T-helper 2 cell treated with Interferon-gamma antibody and Interleukin-4, amounts not matched to agents 5 μg/mL and 100 μg/mL, for 36 hours (primary cell): Measurements from ENCODE around the gene GRM2.

ENCODE experiments used
- DNase-seq: peaks from one replicate; pipeline ENCODE4 v3.0.0; 2021; ENCODE audit warnings: low spot score
- H3K27ac Mint-ChIP-seq: one replicate; pipeline ENCODE4 v1.8.0; 2021; ENCODE audit warnings: mild to moderate bottlenecking, mixed read lengths
- H3K27me3 Mint-ChIP-seq: one replicate; pipeline ENCODE4 v1.8.0; 2021; ENCODE audit warnings: low read depth, mixed read lengths
- H3K36me3 Mint-ChIP-seq: one replicate; pipeline ENCODE4 v1.8.0; 2021; ENCODE audit warnings: low read depth, mixed read lengths
- H3K4me1 Mint-ChIP-seq: one replicate; pipeline ENCODE4 v1.8.0; 2021; ENCODE audit warnings: low read depth, mixed read lengths
- H3K4me3 Mint-ChIP-seq: one replicate; pipeline ENCODE4 v1.8.0; 2022; ENCODE audit warnings: mild to moderate bottlenecking, moderate library complexity, mixed read lengths
- H3K9me3 Mint-ChIP-seq: one replicate; pipeline ENCODE4 v1.8.0; 2021; ENCODE audit warnings: mixed read lengths

The GRM2 gene

DNA sequence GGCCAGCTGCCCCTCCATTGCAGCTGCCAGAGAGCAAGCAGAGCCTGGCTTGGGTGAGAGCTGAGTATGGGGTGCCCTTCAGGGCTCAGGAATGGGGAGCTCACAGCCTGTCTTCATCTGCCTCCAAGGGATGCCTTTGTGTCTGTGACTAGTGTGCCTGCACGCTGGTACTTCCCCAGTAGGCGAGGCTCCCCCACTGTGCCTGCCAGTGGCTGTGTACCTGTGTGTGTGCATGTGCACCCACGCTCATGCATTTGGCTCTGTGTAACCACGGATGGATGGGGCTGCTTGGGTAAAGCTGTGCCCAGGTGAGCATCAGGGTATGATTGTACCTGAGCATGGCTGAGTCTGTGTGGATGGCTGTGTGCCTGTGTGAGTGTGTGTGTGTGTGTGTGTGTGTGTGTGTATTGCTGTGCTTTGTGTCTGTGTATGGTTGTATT lies 2.3 kb upstream of the GRM2 start:
- no peaks in the 10 kb centered on the region for H3K9me3 Mint-ChIP-seq
- no peaks in the 10 kb centered on the region for H3K27me3 Mint-ChIP-seq
- no peak overlapping the region for H3K27ac Mint-ChIP-seq
- H3K4me1 Mint-ChIP-seq = peaks cover 7% of the 10 kb centered on the region
- peaks cover 20% of the 10 kb centered on the region for H3K36me3 Mint-ChIP-seq
- no peak overlapping the region for H3K4me3 Mint-ChIP-seq
- DNase-seq = no peak

DNA sequence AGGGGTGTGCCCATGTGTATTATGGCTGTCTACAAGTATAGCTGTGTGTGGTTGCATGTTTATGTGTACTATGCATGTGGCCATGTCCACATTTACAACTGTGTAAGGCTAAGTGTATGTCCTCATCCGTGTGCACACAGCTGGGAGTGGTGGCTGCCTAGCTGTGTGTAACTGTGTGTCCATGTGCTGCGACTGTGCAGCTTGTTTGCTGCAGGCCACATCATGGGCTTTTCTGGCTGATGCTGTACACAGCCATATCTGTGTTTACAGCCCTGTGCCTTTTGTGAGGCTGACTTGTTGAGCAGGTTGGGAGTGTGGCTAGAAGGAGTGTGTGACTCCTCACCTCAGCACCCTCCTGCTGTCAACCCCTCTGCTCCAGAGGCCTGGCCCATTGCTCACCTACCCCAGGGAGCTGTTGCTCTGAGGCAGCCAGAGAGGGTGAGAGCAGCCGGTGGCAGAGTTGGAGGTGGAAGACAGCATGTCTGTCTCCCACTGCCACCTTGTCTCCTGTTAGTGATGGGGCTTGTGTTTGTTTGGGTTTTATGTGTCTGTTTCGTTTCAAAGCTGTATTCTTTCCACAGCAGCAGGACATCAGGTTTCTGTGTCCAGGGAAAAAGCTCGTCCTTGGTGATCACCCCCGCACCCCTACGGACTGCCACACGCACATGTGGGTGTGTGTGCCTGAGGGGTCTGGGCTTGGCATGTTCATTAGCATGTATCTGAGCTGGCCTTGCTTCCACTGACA lies 1.4 kb upstream of the GRM2 start:
- peaks cover 18% of the 10 kb centered on the region for H3K36me3 Mint-ChIP-seq
- H3K27ac Mint-ChIP-seq = no peak overlapping the region
- no peaks in the 10 kb centered on the region for H3K27me3 Mint-ChIP-seq
- H3K4me1 Mint-ChIP-seq = peaks cover 5% of the 10 kb centered on the region
- no peaks in the 10 kb centered on the region for H3K9me3 Mint-ChIP-seq
- H3K4me3 Mint-ChIP-seq = no peak overlapping the region
- DNase-seq = no peak

DNA sequence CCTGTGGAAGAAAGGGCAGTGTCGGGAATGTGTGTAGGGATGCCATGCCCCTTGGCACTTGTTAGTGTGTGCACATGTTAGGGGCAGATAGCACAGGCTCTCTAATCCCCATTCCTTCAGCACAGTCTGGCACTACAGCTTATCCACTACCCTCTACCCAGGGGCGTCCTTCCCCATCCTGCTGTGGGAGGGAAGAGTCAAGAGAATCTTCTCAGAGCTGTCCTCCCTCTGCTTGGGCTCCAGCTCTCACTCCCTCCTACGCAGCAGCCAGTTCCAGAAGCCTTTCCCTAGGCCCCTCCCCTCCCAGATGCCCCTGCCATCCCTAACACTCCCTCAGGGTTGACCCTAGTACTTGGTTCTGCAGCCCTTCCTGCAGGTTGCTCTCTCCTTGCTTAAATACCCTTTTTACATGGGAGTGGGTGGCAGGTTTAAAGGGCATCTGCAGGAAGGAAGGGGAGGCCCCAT lies 815 bp upstream of the GRM2 start:
- H3K4me1 Mint-ChIP-seq = peaks cover 5% of the 10 kb centered on the region
- H3K27me3 Mint-ChIP-seq = no peaks in the 10 kb centered on the region
- H3K36me3 Mint-ChIP-seq = peaks cover 15% of the 10 kb centered on the region
- no peak for DNase-seq
- no peaks in the 10 kb centered on the region for H3K9me3 Mint-ChIP-seq
- no peak overlapping the region for H3K4me3 Mint-ChIP-seq
- no peak overlapping the region for H3K27ac Mint-ChIP-seq

DNA sequence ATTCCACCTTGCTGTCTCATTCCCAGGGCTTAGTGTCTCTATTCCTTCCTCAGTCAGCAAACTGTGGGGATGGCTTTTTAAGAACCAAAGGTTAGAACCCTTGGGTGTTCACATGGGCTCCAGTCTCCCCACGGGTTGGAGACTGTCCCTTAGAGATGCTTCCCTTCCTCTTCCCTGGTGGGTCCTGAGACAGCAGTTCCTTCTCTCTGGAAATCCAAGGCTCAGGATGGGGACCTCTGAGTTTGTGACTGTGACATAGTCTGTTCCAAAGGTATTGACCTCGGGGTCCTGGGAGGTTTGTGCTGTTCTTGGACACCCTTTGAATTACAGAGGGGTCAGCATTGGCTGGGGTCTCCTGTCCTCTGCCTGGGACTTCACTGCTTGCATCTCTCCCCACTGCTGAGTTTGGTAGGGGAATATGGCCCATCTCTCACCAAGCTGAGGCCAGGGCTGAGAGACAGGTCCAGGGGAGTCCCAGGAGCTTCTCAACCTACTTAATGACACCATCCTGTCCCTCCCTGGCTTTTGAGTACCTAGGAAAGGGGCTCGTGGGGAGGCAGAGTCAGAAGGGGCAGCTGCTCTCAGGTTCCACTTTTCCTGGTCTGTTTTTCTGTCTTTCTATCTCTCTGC lies 1.5 kb downstream of the GRM2 start:
- Mint-ChIP-seq H3K36me3 (peaks cover 13% of the 10 kb centered on the region), H3K27me3 (no peaks in the 10 kb centered on the region)

DNA sequence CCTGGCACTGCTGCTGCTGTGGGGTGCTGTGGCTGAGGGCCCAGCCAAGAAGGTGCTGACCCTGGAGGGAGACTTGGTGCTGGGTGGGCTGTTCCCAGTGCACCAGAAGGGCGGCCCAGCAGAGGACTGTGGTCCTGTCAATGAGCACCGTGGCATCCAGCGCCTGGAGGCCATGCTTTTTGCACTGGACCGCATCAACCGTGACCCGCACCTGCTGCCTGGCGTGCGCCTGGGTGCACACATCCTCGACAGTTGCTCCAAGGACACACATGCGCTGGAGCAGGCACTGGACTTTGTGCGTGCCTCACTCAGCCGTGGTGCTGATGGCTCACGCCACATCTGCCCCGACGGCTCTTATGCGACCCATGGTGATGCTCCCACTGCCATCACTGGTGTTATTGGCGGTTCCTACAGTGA lies 2.1 kb downstream of the GRM2 start:
- Mint-ChIP-seq H3K27ac (no peak overlapping the region), H3K9me3 (no peaks in the 10 kb centered on the region), H3K4me3 (no peak overlapping the region), H3K4me1 (peaks cover 5% of the 10 kb centered on the region), H3K27me3 (no peaks in the 10 kb centered on the region), H3K36me3 (peaks cover 13% of the 10 kb centered on the region)
- DNase-seq = no peak

More for the DNA sequence above, 1.5 kb downstream of the GRM2 start:
- H3K4me3 Mint-ChIP-seq = no peak overlapping the region
- no peaks in the 10 kb centered on the region for H3K9me3 Mint-ChIP-seq
- peaks cover 5% of the 10 kb centered on the region for H3K4me1 Mint-ChIP-seq
- no peak overlapping the region for H3K27ac Mint-ChIP-seq
- no peak for DNase-seq

DNA sequence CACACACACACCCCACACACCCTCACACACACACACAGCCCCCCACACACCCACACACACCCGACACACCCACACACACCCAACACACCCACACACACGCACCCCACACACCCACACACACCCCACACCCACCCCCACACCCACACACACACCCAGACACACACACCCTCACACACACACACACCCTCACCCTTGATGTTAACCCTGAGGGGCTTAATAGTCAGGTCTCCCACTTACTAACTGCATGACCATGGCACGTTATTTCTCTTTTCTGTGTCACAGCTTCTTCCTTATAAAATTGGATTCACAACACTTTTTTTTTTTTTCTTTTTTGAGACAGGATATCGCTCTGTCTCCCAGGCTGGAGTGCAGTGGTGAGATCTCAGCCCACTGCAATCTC lies 2.8 kb downstream of the GRM2 start:
- no peaks in the 10 kb centered on the region for H3K9me3 Mint-ChIP-seq
- peaks cover 10% of the 10 kb centered on the region for H3K36me3 Mint-ChIP-seq
- no peaks in the 10 kb centered on the region for H3K27me3 Mint-ChIP-seq
- no peak for DNase-seq
- peaks cover 5% of the 10 kb centered on the region for H3K4me1 Mint-ChIP-seq
- H3K27ac Mint-ChIP-seq = peak overlapping the region; percentile 78
- H3K4me3 Mint-ChIP-seq = no peak overlapping the region

DNA sequence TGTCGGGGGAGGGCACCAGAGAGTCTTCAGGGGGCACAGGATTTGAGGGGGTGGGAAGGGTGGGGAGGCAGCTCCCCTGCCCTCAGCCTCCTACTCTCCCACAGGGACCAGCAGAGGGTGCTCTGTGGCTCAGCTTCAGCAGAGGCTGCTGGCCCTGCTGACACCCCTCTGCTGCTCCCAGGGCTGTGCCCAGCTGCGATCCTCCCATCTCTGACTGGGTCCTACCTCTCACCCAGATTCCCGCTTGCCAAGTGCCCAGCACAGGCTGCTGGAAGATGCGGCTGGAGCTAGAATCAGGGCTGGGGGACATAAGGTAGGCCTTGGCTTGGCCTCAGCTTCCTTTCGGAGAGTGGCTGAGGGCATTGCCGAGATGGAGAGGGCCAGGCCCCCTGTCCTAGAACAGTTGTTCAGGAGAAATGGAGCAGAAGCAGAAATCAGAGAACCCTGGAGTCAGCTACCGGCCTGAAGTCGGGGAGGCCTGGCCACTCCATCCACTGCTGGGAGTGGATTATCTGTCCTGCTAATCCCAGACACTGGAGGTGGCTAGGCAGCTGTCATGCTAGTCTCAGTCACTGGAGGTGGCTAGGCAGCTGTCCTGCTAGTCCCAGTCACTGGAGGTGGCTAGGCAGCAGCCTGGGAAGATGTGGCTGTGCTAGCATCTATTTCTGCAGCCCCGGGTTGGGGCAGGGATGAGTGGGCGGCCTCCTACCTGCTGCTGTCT lies 3.9 kb downstream of the GRM2 start:
- Mint-ChIP-seq H3K4me3 (no peak overlapping the region), H3K27ac (no peak overlapping the region)
- no peak for DNase-seq

DNA sequence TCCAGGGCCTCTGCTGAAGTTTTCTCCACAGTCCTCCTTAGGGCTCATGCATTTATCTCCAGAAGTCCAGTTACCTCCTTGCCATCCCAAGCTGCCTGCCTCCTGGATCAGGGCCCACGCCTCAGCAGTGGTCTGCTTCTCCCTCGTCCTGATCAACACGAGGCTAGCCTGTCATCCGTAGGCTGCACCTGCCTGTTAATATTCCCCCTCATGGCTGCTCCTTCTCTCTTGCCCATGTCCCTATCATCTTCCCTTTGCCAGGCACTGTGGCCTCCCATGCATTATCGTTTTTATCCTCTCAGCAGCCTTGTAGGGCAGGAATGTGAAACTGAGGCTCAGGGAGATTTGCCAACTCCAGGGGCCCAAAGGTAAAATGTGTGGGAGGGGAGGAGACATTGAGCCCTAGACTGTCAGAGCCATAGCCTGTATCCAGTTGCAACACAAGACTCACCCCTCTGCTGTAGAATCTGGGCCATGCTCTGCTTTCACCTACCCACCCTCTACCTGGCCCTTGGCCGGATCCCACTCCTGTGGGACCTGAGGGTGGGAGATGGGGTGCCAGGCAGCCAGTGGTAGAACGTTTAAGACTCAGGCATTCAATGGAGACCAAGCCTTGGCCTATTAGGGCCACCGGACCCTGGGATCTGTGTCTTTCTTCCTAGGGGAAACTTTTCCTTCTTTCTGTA lies 4.6 kb downstream of the GRM2 start:
- DNase-seq = no peak
- no peak overlapping the region for H3K27ac Mint-ChIP-seq
- H3K9me3 Mint-ChIP-seq = no peaks in the 10 kb centered on the region
- H3K4me3 Mint-ChIP-seq = no peak overlapping the region
- no peaks in the 10 kb centered on the region for H3K4me1 Mint-ChIP-seq
- peaks cover 2% of the 10 kb centered on the region for H3K36me3 Mint-ChIP-seq
- no peaks in the 10 kb centered on the region for H3K27me3 Mint-ChIP-seq

More for the DNA sequence above, 3.9 kb downstream of the GRM2 start:
- Mint-ChIP-seq H3K9me3 (no peaks in the 10 kb centered on the region), H3K27me3 (no peaks in the 10 kb centered on the region), H3K4me1 (peaks cover 3% of the 10 kb centered on the region), H3K36me3 (peaks cover 5% of the 10 kb centered on the region)

DNA sequence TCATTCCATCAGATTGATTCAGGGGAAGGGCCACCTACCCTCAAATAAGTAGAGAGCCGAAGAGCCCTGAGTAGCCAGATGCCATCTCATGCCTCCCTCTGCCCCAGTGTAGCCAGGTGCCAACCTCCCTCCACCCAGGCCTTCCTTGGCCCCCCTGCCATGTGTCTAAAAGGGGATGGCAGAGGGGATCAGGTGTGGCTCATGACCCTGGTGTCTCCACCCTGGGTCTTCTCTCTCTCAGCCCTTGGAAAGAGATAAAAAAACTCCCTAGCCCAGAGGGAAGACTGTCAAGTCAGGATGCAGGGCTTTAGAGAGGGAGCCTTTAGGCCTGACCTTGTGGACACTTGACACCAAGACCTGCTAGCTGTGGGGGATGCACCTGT lies 5.2 kb downstream of the GRM2 start:
- no peaks in the 10 kb centered on the region for H3K9me3 Mint-ChIP-seq
- no peak overlapping the region for H3K27ac Mint-ChIP-seq
- DNase-seq = no peak
- no peak overlapping the region for H3K4me3 Mint-ChIP-seq
- no peaks in the 10 kb centered on the region for H3K27me3 Mint-ChIP-seq
- H3K36me3 Mint-ChIP-seq = peaks cover 2% of the 10 kb centered on the region
- H3K4me1 Mint-ChIP-seq = no peaks in the 10 kb centered on the region

DNA sequence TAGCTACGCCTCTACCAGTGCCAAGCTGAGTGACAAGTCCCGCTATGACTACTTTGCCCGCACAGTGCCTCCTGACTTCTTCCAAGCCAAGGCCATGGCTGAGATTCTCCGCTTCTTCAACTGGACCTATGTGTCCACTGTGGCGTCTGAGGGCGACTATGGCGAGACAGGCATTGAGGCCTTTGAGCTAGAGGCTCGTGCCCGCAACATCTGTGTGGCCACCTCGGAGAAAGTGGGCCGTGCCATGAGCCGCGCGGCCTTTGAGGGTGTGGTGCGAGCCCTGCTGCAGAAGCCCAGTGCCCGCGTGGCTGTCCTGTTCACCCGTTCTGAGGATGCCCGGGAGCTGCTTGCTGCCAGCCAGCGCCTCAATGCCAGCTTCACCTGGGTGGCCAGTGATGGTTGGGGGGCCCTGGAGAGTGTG lies 5.7 kb downstream of the GRM2 start:
- no peaks in the 10 kb centered on the region for H3K27me3 Mint-ChIP-seq
- no peaks in the 10 kb centered on the region for H3K36me3 Mint-ChIP-seq
- no peak overlapping the region for H3K27ac Mint-ChIP-seq
- H3K4me1 Mint-ChIP-seq = no peaks in the 10 kb centered on the region
- H3K4me3 Mint-ChIP-seq = no peak overlapping the region
- no peak for DNase-seq
- H3K9me3 Mint-ChIP-seq = no peaks in the 10 kb centered on the region

DNA sequence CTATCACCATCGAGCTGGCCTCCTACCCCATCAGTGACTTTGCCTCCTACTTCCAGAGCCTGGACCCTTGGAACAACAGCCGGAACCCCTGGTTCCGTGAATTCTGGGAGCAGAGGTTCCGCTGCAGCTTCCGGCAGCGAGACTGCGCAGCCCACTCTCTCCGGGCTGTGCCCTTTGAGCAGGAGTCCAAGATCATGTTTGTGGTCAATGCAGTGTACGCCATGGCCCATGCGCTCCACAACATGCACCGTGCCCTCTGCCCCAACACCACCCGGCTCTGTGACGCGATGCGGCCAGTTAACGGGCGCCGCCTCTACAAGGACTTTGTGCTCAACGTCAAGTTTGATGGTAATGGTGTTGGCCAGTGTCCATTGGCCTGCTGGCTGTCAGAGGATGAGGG lies 6.1 kb downstream of the GRM2 start:
- no peaks in the 10 kb centered on the region for H3K4me1 Mint-ChIP-seq
- H3K27me3 Mint-ChIP-seq = no peaks in the 10 kb centered on the region
- H3K4me3 Mint-ChIP-seq = no peak overlapping the region
- H3K36me3 Mint-ChIP-seq = no peaks in the 10 kb centered on the region
- no peaks in the 10 kb centered on the region for H3K9me3 Mint-ChIP-seq
- no peak for DNase-seq
- no peak overlapping the region for H3K27ac Mint-ChIP-seq

DNA sequence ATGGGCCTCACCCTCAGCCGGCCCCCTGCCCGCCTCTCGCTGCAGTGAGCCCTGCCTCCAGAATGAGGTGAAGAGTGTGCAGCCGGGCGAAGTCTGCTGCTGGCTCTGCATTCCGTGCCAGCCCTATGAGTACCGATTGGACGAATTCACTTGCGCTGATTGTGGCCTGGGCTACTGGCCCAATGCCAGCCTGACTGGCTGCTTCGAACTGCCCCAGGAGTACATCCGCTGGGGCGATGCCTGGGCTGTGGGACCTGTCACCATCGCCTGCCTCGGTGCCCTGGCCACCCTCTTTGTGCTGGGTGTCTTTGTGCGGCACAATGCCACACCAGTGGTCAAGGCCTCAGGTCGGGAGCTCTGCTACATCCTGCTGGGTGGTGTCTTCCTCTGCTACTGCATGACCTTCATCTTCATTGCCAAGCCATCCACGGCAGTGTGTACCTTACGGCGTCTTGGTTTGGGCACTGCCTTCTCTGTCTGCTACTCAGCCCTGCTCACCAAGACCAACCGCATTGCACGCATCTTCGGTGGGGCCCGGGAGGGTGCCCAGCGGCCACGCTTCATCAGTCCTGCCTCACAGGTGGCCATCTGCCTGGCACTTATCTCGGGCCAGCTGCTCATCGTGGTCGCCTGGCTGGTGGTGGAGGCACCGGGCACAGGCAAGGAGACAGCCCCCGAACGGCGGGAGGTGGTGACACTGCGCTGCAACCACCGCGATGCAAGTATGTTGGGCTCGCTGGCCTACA lies 8.5 kb downstream of the GRM2 start:
- Mint-ChIP-seq H3K4me1 (no peaks in the 10 kb centered on the region), H3K27ac (no peak overlapping the region), H3K36me3 (no peaks in the 10 kb centered on the region), H3K4me3 (no peak overlapping the region), H3K27me3 (no peaks in the 10 kb centered on the region), H3K9me3 (no peaks in the 10 kb centered on the region)
- DNase-seq = no peak

DNA sequence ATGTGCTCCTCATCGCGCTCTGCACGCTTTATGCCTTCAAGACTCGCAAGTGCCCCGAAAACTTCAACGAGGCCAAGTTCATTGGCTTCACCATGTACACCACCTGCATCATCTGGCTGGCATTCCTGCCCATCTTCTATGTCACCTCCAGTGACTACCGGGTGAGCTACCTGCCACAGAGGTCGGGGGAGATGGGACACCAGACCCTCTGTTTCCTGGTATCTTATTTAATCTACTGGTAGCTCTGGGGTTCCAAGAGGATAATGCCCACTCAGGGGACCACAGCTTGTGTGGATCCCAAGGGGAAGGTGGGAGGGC lies 9.1 kb downstream of the GRM2 start:
- Mint-ChIP-seq H3K9me3 (no peaks in the 10 kb centered on the region), H3K27ac (no peak overlapping the region)

More for the DNA sequence above, 9.1 kb downstream of the GRM2 start:
- Mint-ChIP-seq H3K36me3 (no peaks in the 10 kb centered on the region), H3K4me3 (no peak overlapping the region), H3K4me1 (peaks cover 3% of the 10 kb centered on the region), H3K27me3 (no peaks in the 10 kb centered on the region)
- no peak for DNase-seq
